Myocyte (in vitro differentiated cells): ENCODE measurements around the gene ATP9A. TPM values are rescaled to one million over a fixed set of nuclear protein-coding genes. Genes with fewer than 3 reads are reported as not detected.
"Not testable (repeated sequence)": the region's sequence is repeated elsewhere in the genome, so short reads cannot be mapped to it uniquely, and the experiment has no call there.

Experiments
- DNase-seq: peaks from one replicate; pipeline ENCODE4 v3.0.0-alpha.2; 2012; ENCODE audit warnings: low read depth
- polyA plus RNA-seq: library from polyadenylated mRNA; unstranded; fragments of >200 nt; gene quantifications from one replicate; pipeline ENCODE4 v1.2.1, GENCODE V29; 2012; ENCODE audit warnings: missing spikeins
- total RNA-seq: library from RNA; depleted of rRNA; stranded (reverse); fragments of >200 nt; gene quantifications from 2 replicates; pipeline ENCODE4 v1.2.3, GENCODE V29; 2014

The ATP9A gene, protein sequence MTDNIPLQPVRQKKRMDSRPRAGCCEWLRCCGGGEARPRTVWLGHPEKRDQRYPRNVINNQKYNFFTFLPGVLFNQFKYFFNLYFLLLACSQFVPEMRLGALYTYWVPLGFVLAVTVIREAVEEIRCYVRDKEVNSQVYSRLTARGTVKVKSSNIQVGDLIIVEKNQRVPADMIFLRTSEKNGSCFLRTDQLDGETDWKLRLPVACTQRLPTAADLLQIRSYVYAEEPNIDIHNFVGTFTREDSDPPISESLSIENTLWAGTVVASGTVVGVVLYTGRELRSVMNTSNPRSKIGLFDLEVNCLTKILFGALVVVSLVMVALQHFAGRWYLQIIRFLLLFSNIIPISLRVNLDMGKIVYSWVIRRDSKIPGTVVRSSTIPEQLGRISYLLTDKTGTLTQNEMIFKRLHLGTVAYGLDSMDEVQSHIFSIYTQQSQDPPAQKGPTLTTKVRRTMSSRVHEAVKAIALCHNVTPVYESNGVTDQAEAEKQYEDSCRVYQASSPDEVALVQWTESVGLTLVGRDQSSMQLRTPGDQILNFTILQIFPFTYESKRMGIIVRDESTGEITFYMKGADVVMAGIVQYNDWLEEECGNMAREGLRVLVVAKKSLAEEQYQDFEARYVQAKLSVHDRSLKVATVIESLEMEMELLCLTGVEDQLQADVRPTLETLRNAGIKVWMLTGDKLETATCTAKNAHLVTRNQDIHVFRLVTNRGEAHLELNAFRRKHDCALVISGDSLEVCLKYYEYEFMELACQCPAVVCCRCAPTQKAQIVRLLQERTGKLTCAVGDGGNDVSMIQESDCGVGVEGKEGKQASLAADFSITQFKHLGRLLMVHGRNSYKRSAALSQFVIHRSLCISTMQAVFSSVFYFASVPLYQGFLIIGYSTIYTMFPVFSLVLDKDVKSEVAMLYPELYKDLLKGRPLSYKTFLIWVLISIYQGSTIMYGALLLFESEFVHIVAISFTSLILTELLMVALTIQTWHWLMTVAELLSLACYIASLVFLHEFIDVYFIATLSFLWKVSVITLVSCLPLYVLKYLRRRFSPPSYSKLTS
- 7.6 and 13.3 TPM in 2 replicates for total RNA-seq
- 21.3 TPM for polyA plus RNA-seq

DNA sequence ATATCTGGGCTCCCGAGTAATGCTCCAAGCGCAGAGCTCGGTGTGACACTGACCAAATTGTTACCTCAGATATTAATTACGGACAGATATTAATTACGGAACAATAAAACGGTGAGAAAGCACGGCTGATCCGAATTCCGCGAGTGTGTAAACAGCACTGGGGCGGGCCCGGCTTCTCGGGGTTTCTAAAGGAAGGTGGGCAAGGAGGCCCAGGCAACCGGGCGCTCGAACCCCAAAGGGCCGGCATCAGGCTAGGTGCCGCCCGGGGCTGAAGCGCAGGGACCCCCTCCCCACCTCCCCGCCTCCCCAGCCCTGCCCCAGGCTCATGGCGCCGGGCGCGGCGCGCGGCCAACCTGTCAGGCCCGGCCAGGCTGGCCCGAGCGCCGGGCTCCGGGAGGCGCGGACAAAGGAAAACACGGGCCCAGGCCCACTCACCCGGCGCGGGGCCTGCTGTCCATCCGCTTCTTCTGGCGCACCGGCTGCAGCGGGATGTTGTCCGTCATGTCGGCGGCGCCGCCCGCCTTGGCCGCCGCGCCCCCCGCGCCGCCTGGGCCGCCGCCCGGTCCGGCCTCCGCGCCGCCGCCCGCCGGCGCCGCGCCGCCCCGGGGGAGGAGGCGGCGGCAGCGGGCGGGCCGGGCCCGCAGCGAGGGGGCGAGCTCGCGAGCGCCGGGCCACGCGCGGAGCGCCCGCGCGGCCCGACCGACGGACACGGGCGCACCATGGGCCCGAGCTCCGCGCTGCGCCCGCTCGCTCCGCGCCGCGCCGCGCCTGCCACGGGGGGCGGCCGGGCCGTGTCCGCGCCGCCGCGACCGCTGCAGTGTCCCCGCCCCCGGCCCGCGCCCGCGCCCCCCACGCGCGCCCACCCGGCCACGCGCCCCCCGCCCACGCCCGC is at the start of gene ATP9A:
Gene ATP9A, minus strand, starts transcription at position 524 of the 892 bp plus-strand sequence. Its CDS starts 21 bp downstream, at position 503.
- DNase-seq, result no peak

DNA sequence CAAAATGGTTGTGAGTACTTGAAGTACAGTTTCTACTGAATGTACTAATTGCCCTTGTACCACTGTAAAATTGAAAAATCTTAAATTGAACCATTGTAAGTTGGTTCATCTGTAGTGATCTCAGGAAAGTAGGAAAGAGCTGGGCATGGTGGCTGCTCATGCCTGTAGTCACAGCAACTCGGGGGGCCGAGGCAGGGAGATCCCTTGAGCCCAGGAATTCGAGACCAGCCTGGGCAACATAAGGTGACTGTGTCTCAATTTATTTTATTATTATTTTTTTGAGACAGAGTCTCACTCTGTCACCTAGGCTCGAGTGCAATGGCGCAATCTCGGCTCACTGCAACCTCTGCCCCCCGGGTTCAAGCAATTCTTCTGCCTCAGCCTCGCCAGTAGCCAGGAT is 48.7 kb upstream of the ATP9A start:
- not testable (repeated sequence) for DNase-seq

DNA sequence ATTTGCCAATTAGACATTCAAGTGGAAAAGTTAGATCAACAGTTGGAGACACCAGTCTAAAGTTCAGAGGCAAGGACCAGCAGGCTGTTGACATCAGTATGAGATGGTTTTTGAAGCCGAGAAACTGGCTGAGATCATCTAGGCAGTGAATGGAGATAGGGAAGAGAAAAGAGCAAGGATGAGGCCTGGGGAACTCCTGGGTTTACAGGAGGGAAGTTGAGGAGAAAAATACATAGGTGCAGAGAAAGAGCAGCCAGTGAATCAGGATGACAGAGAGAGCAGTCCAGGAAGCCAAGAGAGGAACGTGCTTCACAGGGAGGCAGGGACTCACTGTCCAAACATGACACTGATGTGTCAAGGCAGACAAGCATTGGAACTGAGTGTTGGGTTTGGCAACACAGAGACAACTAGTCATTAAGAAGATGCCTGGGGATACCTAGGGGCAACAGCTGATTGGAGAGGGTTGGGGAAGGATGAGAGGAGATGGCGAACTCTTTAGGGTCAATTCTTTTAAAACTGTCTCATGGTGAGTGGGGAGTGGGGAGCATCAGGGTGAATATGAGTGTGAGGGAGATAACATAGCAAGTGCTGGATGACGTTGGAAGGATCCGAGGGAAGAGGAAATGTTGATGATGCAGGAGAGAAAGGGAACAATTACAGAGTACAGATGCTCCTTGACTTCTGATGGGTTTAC is 47.3 kb upstream of the ATP9A start:
- DNase-seq, result no peak

DNA sequence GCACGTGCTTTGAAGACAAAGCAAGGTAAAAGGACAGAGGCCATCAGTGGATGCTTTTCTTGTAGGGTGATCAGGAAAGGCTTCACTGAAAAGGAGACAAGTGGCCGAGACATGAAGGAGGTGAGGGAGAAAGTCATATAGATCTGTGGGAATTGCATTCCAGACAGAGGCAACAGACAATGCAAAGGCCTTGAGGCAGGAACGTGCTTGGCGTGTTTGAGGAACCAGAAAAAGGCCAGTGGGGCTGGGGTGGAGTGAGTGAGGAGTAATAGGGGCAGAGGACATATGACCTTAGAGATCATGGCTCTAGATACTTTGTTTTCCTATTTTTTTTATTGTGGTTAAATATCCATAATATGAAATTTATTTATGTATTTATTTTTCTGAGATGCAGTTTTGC is 44.7 kb upstream of the ATP9A start:
- DNase-seq, result no peak

DNA sequence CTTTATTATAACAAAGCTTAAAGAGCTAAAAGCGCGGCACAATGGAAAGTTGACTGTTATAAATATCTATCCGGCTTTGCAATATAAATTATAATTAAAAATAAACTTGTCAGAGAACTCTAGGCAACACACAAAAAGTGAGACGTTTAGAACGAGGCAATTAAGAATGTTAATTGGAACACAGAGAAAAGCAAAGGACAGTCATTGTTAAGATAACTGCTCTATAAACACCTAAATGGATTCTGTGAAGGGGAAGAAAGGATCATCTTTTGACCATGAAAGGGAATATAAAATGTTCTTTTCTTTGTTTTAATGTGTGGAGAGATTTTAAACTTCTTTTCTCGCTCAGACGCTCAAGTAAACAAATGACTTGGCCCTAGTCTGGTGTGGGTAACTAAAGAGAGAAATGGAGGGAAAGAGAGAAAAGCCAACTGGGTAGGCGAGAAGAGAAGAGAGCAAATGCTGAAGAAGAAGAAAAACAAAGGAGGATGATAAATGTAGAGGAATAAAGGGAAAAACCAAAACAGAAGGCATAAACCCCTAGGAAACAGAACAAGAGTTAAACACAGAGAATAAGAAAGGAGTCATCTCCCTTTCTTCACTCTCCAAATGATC is 43.4 kb upstream of the ATP9A start:
- DNase-seq, result no peak

DNA sequence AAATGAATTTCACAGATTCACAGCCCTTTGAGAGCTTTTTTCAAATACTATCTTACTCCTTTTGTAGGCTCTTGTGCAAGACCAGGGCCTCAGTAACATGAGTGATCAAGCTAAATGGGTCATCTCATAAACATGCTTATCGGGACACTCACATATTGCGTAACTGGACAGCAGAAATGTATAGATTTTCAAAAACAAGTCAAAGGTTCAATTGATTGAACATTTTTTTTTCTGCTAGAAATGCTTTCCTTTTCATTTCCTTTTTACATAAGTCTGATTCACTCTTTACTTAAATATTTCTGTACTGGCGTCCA is 42.8 kb upstream of the ATP9A start:
- DNase-seq, result no peak

DNA sequence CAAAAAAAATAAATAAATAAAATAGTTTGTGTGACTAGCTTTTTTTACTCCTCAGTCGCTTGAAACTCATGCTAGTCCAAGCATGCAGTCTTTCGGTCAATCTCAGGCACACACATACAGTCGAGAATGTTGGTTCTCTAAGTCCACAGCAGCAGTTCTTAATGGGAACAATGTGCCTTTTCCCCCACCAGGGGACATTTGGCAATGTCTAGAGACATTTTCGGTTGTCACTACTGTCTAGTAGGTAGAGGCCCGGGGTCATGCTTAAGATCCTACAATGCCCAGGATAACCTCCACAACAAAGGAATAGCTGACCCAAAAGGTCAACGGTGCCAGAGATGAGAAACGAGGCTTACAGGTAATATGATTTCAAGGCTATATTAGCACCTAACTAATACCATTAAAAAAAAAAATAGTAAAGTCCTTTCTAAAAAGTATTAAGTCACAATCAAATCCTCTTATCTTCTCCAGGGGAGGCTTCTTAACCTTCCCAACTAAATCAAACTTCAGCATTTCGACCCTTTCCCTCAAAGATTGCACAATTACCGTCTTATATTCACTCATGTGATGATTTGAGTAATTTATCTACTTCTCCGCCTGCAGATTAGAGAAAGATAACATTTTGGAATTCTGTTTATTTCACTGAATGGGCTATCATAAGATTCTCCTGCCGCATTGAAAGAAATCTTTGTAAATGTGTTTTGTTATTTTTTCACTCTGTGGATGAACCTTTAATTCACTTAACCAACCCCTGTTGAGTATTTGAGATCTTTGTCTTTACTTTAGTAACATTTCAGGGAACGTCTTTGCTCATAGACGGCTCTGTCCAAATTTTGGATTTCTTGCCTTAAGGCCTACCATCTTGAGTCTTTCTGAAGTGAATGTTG is 42.2 kb upstream of the ATP9A start:
- DNase-seq, result no peak

DNA sequence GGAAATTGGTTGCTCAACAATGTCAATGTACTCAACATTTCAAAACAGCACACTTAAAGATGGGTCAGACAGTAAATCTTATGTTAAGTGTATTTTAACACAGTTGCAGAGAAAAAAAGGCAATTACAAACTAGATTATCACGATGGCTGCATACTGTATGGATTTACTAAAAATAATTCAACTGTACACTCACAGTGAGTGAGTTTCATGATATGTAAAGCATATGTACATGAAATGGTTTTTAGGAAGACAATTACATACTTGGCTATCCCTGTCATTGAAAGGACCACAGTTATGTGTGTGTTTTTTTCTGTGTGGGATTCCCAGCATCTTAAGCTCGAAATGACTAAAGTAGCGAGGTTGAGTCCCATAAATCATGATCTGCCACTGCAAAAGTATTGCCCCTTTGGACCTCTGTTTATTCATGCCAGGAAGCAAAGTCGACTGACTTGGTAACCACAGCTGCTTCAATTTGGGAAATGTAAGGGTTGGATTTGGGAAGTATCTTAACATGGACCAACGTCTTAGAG is 39.6 kb upstream of the ATP9A start:
- no peak for DNase-seq

DNA sequence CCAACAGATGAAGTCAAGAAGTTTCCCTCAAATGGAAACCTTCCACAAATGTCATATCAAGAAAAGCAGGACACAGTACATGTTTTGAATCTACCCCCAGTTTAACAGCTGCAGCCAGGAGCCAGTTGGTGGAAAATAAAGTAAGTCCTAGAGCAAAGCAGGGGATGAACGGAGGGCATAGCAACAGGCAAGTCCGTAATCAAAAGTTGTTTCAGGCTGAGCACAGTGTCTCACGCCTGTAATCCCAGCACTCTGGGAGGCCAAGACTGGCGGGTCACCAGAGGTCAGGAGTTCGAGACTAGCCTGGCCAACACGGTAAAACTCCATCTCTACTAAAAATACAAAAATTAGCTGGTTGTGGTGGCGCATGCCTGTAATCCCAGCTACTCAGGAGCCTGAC is 36.6 kb upstream of the ATP9A start:
- DNase-seq, result no peak

DNA sequence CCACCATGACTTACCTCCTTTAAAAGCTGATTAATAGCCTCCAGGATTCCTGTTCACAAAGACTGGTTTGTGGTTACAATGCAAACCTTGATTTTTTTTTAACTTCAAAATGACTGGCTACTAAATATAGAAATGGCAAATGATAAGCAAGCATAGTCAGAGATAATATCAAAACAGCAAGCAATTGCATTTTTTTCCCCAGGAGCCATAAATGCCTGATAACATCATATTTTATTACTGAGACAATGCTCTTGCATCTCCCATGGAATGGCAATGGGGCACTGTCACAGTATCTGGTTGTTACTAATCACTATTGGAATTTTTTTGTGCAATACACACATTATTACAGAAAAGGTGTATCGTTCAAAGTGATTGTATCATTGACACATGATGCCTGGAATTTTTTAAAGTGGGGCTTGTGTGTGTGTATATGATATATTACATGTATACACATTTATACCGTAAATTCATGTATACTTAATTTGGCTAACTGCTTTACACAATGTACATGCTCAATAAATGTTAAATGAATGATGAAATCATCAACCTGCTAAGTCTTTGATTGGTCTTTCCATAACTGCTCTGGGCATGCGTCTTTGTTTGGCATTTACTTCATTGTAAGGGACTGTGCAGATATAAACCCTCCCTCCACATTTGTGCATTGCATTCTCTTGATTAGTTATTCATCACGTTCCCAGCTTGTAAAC is 35.1 kb upstream of the ATP9A start:
- DNase-seq, result no peak

DNA sequence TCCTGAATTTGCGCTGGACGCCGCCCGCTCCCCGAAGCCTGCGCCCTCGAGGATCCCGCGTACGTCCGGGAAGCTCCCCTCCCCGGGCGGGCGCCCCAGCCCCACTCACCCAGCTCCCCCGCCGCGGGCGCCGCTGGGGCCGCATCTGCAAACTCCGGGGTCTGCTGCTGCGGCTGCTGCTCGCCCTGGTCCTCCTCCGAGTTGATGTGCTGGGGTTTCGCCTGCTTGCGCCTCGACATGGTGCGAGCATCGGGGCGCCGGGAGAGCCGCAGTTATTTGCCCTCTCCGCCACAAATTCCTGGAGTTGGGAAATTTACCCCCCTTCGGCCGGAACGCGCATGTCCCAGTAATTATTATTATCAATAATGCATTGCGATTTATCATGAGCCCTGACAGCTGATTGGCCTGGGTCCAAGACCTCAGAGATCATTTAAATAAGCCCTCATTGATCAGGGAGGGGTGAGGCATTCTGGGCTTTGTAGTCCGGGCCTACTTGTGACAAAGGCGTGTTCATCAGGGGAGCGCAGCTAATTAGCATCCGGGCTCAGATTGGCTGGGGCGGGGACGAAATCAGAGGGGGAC is 34.1 kb upstream of the ATP9A start, which contains the start of gene SALL4:
Gene SALL4, minus strand, starts transcription at position 352 of the 582 bp plus-strand sequence. Its CDS starts 113 bp downstream, at position 239.
- no peak for DNase-seq

DNA sequence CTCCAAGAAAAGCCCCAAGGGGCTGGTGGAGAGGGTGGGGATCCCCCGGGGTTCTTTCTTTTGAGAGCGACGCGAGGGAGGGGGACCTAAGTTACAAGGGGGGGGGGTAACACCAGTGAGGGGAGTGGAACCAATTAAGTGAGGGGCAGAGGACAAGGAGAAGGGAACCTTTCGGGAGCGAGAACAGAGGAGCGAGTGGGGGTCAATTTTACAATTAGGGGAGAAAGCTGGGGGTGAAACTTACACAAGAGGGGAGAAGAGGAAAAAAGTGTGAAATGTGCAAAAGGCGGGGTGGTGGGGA is 33.6 kb upstream of the ATP9A start:
- DNase-seq, result no peak

DNA sequence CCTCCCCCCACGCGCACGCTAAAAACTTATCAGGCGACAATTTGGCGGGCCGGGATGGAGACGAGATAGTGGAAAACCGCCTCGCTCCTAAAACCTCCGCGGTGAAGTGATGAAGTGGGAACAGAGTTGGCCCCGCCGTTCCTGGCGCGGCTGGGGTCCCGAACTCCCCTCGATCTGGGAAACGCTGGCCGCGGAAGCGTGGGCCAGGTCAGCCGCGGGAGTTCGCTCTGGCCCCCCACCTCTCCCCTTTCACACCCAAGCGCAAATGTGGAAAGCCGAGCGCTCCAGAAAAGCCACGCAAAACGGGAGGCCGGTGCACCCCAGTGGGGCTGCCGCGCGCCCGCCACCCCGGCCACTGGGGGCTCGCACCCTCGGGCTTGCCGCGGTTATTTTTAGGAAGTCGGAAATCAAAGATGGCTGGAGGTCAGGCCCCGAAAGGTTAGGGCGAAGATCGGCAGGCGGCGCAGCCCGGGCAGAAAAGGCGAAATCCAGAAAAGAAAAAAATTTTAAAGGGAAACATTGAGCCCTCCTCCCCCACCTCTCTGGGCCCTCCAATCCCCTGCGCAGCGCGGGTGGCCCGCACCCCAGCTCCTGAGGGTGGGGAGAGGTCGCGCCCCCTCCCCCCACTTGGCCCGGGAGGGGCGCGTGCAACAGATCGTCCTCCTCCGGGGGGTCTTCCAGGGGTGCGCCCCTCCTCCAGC is 33.1 kb upstream of the ATP9A start:
- no peak for DNase-seq

DNA sequence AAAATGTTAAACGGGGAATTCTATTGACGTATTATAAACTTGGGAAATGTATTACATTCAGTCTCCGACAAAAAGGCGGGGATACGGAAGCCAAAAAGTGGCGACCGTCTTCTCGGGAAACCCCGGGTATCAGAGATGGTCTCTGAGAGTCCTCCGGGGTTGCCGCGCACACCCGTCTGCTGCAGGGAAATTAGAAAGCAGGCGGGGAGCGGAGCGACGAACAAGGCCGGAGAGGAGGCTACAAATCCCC is 32.6 kb upstream of the ATP9A start:
- no peak for DNase-seq

DNA sequence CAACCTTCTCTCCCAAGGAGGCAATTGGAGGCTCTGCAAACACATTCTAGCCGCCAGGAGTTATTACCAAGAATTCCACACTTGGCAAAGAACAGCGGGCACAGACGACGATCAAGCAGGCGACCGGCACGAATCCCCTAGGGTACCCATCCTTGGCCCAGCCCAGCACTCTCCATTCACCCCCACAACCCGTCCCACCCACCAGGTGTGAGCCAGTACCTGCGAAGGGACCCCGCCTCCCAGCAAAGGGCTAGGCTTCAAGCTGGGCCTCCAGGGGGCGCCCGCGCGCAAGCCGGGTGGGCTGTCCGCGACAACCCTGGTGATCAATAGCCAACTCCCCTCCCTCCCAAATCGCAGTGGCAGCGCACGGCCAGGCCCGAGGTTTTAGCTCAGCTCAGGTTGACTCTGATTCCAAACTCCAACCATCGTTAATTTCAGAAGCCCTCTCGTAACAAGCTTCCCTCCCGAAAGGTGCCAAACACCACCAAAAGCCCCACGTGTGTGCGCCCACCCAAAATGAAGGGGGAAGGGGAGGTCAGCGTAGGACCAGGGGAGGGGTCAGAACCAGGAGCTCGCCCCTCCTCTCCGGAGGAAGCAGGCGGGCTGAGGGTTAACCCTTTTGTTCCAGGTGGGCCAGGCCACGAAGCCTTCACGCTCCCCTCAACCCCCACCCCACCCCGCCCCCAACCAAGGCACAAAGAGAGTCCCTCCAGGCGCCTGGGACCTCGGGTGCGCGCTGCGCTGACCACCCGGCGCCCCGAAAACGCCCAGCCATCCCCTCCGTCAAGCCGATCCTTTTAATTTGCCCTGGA is 32.1 kb upstream of the ATP9A start:
- no peak for DNase-seq

DNA sequence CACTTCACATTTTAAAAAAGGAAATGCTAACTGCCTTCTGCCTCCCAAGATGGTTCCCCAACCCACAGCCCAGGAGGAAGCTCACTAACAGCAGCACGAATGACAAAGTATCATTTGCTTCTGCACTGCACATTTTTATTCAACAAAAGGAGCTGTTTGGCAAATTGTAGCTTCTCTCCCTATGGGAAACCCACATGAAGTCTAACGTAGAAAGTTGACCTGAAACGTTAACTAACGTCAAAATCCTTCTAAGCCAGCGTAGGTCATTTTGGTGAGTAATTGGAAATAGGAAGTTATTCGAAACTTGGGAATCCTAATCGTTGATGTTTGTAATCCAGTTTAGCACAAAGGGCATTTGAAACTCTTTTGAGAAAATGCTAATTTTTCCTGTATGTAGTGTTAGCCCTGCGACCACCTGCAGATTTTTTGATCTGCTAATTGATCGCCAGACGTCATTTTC is 31.2 kb upstream of the ATP9A start:
- DNase-seq, result no peak
